Adrenal gland (tissue), 5 donors: ENCODE data around the gene ATF7.

ENCODE experiments used
- CTCF ChIP-seq, 6 experiments: fragments of 450-650 bp in 4 of 6; fragments of 200-600 bp in 2 of 6; sonication (generic) in 1 of 6; IDR thresholded peaks; 1 replicate in 5 of 6; 2 replicates in 1 of 6; pipeline versions ENCODE4 v1.5.1 to v1.8.0; 2016 to 2021; ENCODE audit warnings: antibody characterized with exemption in 6 of 6, mild to moderate bottlenecking in 2 of 6, moderate library complexity in 1 of 6
- POLR2A ChIP-seq, 2 donors: fragments of 450-650 bp; IDR thresholded peaks; one replicate each; pipeline ENCODE4 v1.6.1; 2017; ENCODE audit warnings: antibody characterized with exemption in 2 of 2, mild to moderate bottlenecking in 2 of 2, moderate library complexity in 1 of 2
- donor health status: DM: no; HTN: no; CAD: no.

GRCh38 chr12:53523131-53523530, 103.1 kb downstream of the ATF7 start:
- TF ChIP-seq POLR2A (IDR thresholded peaks at IDR 0.05) (no peak), CTCF (IDR thresholded peaks at IDR 0.05) (no peak)
